BLaER1 (cell line): Measurements from ENCODE around the gene CCP110.
A peak's percentile ranks its signal among the peaks of the same experiment; 100 is the strongest.
"Not testable (repeated sequence)": the region's sequence is repeated elsewhere in the genome, so short reads cannot be mapped to it uniquely, and the experiment has no call there.

Experiments used
- H3K27ac ChIP-seq: shearing (Covaris generic); formaldehyde crosslinking; 2 replicates; pipeline ENCODE4 v1.8.1; 2022
- H3K27me3 ChIP-seq: shearing (Covaris generic); formaldehyde crosslinking; 2 replicates; pipeline ENCODE4 v1.8.1; 2022
- H3K36me3 ChIP-seq: shearing (Covaris generic); formaldehyde crosslinking; 2 replicates; pipeline ENCODE4 v1.8.1; 2022
- H3K4me1 ChIP-seq: shearing (Covaris generic); formaldehyde crosslinking; 2 replicates; pipeline ENCODE4 v1.8.1; 2022
- H3K4me2 ChIP-seq: shearing (Covaris generic); formaldehyde crosslinking; 2 replicates; pipeline ENCODE4 v1.8.1; 2022
- H3K4me3 ChIP-seq: shearing (Covaris generic); formaldehyde crosslinking; 2 replicates; pipeline ENCODE4 v1.8.1; 2022
- H3K9ac ChIP-seq: shearing (Covaris generic); formaldehyde crosslinking; 2 replicates; pipeline ENCODE4 v1.8.1; 2022
- H3K9me3 ChIP-seq: shearing (Covaris generic); formaldehyde crosslinking; 2 replicates; pipeline ENCODE4 v1.8.1; 2022
- H4K20me1 ChIP-seq: shearing (Covaris generic); formaldehyde crosslinking; 2 replicates; pipeline ENCODE4 v1.8.1; 2022
- Cebpa-rat ChIP-seq: shearing (Covaris generic); IDR thresholded peaks from 2 replicates; pipeline ENCODE4 v1.8.1; 2022

CCP110 gene

DNA sequence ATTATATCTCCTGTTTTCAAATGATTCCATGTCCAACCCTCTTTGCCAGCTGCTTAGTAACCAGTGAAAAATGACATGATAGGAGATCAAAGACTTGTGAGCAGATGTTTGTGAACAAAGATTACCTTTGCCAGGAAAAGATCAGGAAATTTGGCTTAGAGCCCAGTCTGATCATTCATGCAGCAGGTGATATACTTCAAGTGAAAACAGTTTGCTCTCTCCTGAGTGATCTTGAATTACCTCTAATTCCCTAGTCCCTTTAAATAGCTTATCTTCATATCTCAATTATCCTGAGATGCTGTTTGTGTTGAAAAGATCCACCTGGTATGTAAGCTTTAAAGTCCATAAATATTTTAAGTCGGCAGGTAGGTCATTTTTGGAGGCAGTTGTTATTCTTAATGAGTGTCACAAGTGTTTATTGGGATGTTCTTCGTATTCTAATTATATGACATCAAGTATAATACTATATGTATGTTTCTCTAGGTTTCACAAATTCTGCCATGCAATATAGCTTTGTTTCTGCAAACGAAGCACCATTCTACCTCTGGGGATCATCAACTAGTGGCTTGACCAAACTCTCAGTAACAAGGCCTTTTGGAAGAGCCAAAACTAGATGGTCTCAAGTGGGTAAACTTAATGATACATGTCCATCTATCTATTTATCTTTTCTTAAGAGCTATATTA lies 18.5 kb downstream of the CCP110 start:
- Histone ChIP-seq H3K9me3 (peaks cover 6% of the 10 kb centered on the region), H3K4me2 (no peak overlapping the region), H3K36me3 (peaks cover 90% of the 10 kb centered on the region), H4K20me1 (no peaks in the 10 kb centered on the region), H3K9ac (no peak overlapping the region), H3K27ac (no peak overlapping the region), H3K4me1 (no peaks in the 10 kb centered on the region), H3K4me3 (no peak overlapping the region), H3K27me3 (no peaks in the 10 kb centered on the region)
- TF ChIP-seq Cebpa-rat = no peak

GRCh38 chr16:19543278-19543996 lies 19.7 kb downstream of the CCP110 start:
- H4K20me1 ChIP-seq, H3K9me3 ChIP-seq, H3K4me3 ChIP-seq, H3K9ac ChIP-seq, H3K27me3 ChIP-seq, H3K4me2 ChIP-seq, H3K27ac ChIP-seq, H3K4me1 ChIP-seq: not testable (repeated sequence)
- H3K36me3 ChIP-seq = peaks cover 90% of the 10 kb centered on the region

GRCh38 chr16:19548144-19548543 lies 24.4 kb downstream of the CCP110 start:
- no peaks in the 10 kb centered on the region for H4K20me1 ChIP-seq
- TF ChIP-seq Cebpa-rat = no peak
- no peak overlapping the region for H3K9ac ChIP-seq
- no peaks in the 10 kb centered on the region for H3K4me1 ChIP-seq
- H3K36me3 ChIP-seq = peaks cover 73% of the 10 kb centered on the region
- 0 out of 2 replicates have a peak, but pooled peaks cover 3% of the 10 kb centered on the region for H3K9me3 ChIP-seq
- H3K27me3 ChIP-seq = no peaks in the 10 kb centered on the region
- no peak overlapping the region for H3K27ac ChIP-seq
- H3K4me2 ChIP-seq = no peak overlapping the region
- H3K4me3 ChIP-seq = no peak overlapping the region

DNA sequence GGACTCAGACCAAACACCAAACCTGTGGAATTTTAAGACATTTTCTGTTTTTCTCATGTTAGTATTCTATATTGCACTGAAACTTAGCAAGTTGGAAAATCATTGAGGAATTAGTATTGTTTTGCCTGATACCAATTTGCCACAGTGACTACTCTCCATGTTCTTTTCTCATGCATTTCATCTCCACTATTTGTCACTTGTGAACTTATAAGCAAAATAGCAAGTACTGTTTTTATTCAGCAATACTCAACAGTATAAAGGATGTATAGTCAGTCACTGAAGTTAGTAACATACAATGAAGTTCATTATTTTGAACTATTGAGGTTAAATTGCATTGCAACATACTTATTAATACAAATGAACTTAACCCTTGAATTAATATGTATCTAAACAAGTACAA lies 25.9 kb downstream of the CCP110 start:
- Histone ChIP-seq H3K9me3 (no peaks in the 10 kb centered on the region), H3K36me3 (peaks cover 65% of the 10 kb centered on the region), H3K4me2 (no peak overlapping the region), H3K9ac (no peak overlapping the region), H3K4me3 (no peak overlapping the region), H4K20me1 (no peaks in the 10 kb centered on the region), H3K4me1 (peaks cover 5% of the 10 kb centered on the region), H3K27ac (no peak overlapping the region), H3K27me3 (no peaks in the 10 kb centered on the region)
- no peak for TF ChIP-seq Cebpa-rat

- peak within 1 kb of the TSS; percentile 82 for H3K27ac ChIP-seq
- H3K36me3 ChIP-seq = peaks cover 24% of the 10 kb centered on the region
- no peak for TF ChIP-seq Cebpa-rat
- H3K9me3 ChIP-seq = no peaks in the 10 kb centered on the region
- H3K27me3 ChIP-seq = no peaks in the 10 kb centered on the region
- peak within 1 kb of the TSS; percentile 90 for H3K4me2 ChIP-seq
- peak within 1 kb of the TSS; percentile 83 for H3K9ac ChIP-seq
- H4K20me1 ChIP-seq = no peaks in the 10 kb centered on the region
- peak within 1 kb of the TSS; percentile 73 for H3K4me3 ChIP-seq
- peaks cover 9% of the 10 kb centered on the region for H3K4me1 ChIP-seq
Observed at GRCh38 chr16:19555186-19555937, 31.6 kb downstream of the CCP110 start, which contains the start of gene VPS35L. Gene VPS35L (plus strand): TSS chr16:19555703. CDS start chr16:19555730, 27 bp downstream.

DNA sequence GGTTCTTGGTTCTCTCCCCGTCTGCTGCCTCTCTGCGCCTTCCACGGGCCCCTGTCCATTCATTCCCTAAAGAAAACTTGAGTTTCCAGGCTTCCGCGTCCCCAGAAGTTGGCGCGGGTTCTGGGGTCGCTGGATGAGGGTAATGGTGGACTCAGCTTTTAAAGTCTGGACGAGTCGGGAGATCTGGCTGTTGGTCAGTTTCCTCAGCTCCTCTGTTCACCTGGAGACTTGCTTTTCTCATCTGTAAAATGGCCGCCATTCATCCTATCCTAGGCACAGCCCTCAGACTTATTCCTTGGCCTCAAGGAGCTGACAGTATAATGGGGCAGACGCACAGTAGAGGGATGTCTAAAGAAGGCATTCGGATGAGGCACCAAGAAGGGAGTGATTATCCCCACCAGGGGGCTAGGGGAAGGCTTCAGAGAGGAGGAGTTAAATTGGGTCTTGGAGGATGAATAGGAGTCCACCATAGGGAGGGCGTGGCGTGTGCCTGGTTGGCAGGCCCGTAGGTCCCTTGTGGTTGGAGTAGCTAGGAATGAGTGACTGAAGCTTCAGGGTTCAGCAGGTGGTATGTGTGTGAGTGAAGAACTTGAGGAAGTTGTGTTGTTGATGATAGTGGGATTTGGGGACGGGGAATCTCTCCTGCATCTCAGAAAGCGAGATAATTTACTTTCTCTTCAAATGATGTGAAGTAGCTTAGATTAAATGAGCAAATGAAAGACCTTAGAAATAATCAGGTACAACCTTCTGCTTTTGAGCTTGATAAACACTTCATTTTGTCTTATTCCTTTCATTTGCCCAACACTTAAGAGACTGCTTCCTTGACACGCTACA lies 32.4 kb downstream of the CCP110 start:
- Histone ChIP-seq H4K20me1 (no peaks in the 10 kb centered on the region), H3K4me1 (peaks cover 9% of the 10 kb centered on the region)
- TF ChIP-seq Cebpa-rat = no peak

GRCh38 chr16:19559242-19559910 lies 35.6 kb downstream of the CCP110 start:
- Histone ChIP-seq H3K27ac (no peak overlapping the region), H3K4me3 (no peak overlapping the region), H3K4me2 (no peak overlapping the region), H3K36me3 (no peaks in the 10 kb centered on the region), H4K20me1 (no peaks in the 10 kb centered on the region), H3K27me3 (no peaks in the 10 kb centered on the region), H3K9ac (no peak overlapping the region), H3K4me1 (peaks cover 7% of the 10 kb centered on the region), H3K9me3 (no peaks in the 10 kb centered on the region)
- TF ChIP-seq Cebpa-rat = no peak

More for the DNA sequence above, 32.4 kb downstream of the CCP110 start:
- peaks cover 19% of the 10 kb centered on the region for H3K36me3 ChIP-seq
- H3K4me2 ChIP-seq = peak overlapping the region; percentile 90
- H3K27me3 ChIP-seq = no peaks in the 10 kb centered on the region
- peak overlapping the region; percentile 73 for H3K4me3 ChIP-seq
- peak overlapping the region; percentile 83 for H3K9ac ChIP-seq
- no peaks in the 10 kb centered on the region for H3K9me3 ChIP-seq
- H3K27ac ChIP-seq = peak overlapping the region; percentile 82

DNA sequence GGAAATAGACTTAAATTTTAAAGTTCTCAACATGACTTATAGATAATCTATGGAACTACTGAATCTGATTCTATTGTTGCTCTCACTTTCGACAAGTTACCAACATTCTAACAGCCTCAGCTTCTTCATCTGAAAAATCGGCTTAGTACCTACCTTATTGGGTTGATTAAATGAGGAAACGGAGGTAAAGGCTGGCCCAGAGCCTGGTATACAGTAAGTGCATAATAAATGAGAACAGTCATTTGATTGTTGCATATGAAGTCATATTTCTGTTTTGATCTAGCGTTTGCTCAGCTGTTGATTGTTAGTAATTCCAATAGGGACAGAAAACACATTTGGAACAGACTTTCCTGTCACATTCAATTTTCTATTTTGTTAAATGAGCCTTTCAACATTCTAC lies 36.3 kb downstream of the CCP110 start:
- H3K9ac ChIP-seq = no peak overlapping the region
- no peak overlapping the region for H3K27ac ChIP-seq
- H3K4me3 ChIP-seq = no peak overlapping the region
- no peaks in the 10 kb centered on the region for H3K4me1 ChIP-seq
- no peak for TF ChIP-seq Cebpa-rat
- H3K27me3 ChIP-seq = no peaks in the 10 kb centered on the region
- H3K36me3 ChIP-seq = peaks cover 5% of the 10 kb centered on the region
- H3K9me3 ChIP-seq = no peaks in the 10 kb centered on the region
- no peaks in the 10 kb centered on the region for H4K20me1 ChIP-seq
- H3K4me2 ChIP-seq = no peak overlapping the region

DNA sequence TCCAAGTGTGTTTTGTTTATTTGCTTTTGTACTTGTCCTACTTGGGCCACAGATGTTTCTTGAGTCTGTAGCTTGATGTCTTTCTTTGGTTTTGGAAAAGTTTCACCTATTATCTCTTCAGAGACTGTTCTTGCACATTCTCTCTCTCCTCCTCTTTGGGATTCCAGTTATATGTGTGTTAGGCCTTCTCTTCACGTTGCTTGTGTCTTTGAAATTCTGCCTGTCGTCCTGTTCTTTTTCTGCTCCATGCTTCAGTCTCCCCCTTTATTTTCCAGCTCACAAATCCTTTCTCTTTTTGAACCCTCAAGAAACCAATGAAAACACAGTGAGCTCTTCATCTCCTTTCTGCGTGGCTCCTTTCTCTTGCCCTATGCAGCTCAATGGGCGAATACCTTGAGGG lies 39.6 kb downstream of the CCP110 start:
- Histone ChIP-seq H3K27ac (no peak overlapping the region), H3K4me1 (no peaks in the 10 kb centered on the region), H3K9ac (no peak overlapping the region), H3K4me3 (no peak overlapping the region), H3K36me3 (peaks cover 31% of the 10 kb centered on the region), H4K20me1 (no peaks in the 10 kb centered on the region), H3K9me3 (no peaks in the 10 kb centered on the region), H3K27me3 (no peaks in the 10 kb centered on the region), H3K4me2 (no peak overlapping the region)
- no peak for TF ChIP-seq Cebpa-rat
